Stimulated activated CD8-positive, alpha-beta memory T cell treated with anti-CD3 and anti-CD28 coated beads, Interleukin-7, amount 100 ng/mL, for 4 hours (primary cell): Measurements from ENCODE around the gene TEX19.
"Not testable (repeated sequence)": the region's sequence is repeated elsewhere in the genome, so short reads cannot be mapped to it uniquely, and the experiment has no call there.

Experiments
- DNase-seq, 2 donors: peaks; one replicate each; pipeline ENCODE4 v3.0.0-alpha.2; 2020; ENCODE audit warnings: low read depth in 2 of 2

TEX19 gene

DNA sequence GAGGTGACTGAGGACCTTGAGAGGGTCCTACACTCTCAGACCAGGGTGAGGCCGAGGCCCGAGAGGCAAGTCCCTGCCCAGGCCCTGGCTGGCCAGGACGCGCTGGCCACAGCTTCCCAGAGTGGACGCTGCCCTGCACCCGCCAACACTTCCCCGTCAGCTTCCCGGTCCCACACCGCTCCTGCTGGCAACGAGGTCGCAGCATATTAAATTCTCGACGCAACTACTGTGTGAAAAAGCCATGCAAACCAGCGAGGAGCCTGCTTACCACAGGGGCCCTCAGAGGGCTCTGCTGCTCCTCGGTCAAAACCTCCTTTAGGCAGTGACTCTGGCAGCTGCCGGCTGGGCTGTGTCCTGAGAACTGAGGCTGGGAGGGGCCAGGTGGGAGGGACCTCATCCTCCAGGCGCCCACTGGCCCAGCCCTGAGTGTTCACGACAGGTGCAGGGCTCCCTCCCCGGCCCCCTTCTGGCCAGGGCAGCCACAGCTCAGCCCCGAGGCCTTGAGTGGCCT lies 2.1 kb upstream of the TEX19 start:
- DNase-seq = no peak

DNA sequence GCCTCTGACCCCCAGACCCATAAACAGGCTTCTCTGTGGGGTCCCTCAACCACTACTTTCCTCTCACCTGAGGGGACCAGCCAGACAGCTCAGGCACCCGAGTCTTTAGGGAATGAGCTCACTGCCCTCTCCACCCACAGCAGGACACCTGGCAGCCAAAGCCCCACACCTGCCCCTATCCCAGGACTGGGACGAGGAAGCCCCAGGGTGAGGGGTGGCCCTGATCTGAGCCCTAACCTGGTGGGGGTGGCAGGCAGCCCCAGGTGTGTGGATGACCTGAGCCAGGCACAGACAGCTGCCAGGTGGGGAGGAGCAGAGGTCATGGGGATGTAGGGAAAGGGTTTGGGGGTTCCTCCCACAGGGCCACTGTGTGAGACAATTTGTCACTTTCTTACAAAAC lies 1.7 kb upstream of the TEX19 start:
- no peak for DNase-seq

DNA sequence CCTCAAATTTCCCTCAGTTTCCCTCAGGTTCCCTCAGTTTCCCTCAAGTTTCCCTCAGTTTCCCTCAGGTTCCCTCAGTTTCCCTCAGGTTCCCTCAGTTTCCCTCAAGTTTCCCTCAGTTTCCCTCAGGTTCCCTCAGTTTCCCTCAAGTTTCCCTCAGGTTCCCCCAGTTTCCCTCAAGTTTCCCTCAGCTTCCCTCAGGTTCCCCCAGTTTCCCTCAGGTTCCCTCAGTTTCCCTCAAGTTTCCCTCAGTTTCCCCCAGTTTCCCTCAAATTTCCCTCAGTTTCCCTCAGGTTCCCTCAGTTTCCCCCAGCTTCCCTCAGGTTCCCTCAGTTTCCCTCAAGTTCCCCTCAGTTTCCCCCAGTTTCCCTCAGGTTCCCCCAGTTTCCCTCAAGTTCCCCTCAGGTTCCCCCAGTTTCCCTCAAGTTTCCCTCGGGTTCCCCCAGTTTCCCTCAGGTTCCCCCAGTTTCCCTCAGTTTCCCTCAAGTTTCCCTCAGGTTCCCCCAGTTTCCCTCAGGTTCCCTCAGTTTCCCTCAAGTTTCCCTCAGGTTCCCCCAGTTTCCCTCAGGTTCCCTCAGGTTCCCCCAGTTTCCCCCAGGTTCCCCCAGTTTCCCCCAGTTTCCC lies 516 bp downstream of the TEX19 start:
- DNase-seq = not testable (repeated sequence)

DNA sequence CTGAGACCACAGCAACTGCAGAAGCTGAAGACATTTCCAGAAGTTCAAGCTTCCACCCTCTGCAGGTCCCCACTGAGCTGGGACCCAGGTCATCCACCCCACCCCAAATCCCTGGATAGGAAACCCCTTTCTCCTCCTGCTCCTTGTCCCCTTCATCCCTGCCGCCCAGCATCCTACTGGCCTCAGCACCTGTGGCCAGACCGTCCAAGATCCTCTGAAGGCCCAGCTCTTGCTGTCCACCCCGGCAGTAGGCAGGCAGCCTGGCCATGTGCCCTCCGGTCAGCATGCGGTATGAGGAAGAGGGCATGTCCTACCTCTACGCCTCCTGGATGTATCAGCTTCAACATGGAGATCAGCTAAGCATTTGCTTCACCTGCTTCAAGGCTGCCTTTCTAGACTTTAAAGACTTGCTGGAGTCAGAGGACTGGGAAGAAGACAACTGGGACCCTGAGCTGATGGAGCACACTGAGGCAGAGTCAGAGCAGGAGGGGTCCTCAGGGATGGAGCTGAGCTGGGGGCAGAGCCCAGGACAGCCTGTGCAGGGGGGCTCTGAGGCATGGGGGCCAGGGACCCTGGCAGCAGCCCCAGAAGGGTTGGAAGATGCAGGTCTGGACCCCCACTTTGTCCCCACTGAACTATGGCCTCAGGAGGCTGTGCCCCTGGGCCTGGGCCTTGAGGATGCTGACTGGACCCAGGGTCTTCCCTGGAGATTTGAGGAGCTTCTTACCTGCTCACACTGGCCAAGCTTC lies 3.0 kb downstream of the TEX19 start:
- DNase-seq = no peak

DNA sequence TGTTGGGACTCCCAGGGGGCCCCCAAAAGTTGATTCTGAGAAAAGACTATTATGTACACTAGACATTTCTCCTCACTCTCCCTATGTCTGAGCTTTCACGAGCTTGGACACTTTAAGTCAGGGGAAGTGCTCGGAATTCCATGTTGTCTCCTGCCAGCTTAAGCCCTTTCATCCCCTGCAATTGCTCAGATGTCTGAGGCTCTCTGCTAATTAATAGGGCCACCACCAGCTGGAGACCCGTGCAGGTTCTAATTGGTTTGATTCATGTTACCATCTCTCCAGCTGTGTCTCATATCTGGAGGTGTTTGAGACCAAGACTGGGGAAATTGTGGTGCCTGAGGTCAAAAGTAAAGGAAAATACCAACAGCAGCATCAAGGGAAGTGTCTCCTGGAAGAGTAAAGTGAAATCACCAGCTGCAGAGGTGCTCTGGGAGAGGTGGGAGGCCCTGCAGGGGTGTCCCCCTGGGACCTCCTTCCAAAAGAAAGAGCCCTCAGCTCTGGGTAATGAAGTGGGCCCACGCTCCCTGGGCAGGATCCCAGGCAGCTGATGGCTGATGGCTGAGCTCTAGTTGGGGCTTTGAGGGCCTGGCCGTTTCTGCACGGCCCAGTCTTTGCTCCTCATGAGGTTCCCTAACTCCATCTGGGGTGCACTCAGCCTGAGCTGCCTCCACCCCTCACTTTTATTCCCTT lies 6.7 kb downstream of the TEX19 start:
- DNase-seq = no peak

DNA sequence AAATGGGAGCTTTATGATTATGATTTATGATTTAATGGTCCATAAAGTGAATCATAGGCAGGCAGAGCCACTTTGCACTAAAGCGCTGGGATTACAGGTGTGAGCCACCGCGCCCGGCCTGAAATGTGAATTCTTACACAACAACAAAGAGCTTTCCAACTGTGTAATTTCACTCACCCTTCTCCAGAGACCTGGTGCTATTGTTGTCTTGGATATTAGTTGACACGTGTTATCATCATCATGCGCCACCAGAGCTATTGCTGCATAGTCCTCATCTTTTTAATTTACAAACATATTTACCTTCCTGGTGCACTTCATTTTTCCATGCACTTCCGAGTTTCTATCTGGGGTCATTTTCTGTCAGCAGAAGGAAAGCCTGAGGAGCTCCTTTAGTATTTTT lies 7.7 kb downstream of the TEX19 start:
- no peak for DNase-seq

DNA sequence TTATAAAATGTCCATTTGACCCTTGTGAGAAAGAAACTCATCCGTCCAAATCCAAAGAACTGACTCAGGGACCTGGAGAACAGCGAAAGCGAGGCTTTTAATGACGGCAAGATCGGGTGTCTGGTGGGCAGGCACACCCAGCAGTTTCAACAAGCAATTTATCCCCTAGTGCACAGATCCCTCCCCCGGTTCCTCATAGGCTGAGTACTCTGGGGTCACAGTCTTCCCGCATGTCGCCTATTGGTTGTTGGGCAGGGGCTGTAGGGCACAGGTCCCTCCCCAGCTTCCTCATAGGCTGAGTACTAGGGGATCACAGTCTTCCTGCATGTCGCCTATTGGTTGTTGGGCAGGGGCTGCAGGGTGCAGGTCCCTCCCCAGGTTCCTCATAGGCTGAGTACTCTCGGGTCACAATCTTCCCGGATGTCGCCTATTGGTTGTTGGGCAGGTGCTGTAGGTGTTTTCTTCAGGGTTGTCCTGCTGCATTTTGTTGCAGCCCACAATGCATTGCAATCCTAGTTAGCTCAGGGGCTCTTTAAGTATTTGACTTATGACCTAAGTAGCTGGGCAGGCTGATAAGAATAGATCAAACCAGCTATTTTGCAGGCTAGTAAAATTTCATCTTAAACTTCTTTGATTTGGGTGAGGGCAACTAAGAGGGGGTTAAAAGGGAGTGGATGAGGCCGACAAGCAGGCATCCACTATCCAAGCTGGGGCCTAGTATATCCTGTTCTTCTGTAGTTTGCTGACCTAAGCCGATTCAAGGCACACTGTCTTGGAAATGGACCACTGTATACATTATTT lies 8.9 kb downstream of the TEX19 start:
- no peak for DNase-seq

DNA sequence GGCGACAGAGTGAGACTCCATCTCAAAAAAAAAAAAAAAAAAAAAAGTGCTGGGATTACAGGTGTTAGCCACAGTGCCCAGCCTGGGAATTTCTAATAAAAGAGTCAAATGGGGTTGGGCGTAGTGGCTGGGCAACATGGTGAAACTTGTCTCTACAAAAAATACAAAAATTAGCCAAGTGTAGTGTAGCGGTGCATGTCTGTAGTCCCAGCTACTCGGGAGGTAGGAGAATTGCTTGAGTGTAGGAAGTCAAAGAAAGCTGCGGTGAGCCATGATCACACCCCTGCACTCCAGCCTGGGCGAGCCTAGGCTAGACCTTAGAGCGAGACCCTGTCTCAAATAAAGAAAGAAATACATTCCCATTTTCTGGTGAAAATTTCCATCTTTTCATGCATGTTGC lies 10.2 kb downstream of the TEX19 start:
- DNase-seq = no peak

DNA sequence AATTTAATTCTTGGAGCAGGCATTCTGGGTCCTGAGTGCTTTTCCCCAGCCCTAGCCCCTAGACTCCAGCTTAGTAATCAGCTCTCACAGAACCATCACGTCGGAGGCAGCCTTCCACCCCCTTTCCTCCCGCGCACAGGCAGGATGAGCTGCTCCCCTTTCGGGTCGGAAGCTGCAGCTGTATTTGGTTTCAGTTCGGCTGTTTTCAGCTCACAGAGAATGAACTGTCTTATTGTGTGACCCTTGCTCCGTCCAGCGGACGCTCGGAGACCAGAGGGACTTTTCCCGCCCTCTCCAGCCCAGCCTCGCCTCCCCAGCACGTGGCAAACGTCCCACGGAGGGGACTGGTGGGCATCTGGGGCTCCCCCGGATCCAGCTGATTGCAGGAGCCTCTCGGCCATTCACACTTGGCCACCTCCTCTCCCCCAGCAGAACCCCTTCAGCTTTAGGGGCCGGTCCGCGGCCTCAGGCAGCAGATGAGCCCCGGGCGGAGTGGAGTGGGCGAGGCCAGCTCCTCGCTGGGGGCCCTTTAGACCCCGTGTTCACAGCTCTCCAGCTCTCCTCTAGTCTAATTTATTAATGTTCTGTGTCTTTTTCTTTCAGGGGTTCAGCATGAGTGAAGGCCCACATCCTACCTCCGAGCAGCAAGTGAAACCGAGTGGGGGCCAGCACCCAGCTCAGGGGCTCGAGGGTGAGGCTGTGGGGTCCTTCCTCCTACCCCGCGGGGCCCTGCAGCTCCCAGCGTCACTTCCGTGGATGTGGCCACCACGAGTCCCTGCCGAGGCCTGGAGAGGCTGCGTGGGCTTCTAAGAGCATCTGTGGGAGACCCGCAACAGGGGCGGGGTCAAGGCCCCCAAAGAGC lies 11.7 kb downstream of the TEX19 start:
- peak in 1 of 2 donors; percentile 17 for DNase-seq

DNA sequence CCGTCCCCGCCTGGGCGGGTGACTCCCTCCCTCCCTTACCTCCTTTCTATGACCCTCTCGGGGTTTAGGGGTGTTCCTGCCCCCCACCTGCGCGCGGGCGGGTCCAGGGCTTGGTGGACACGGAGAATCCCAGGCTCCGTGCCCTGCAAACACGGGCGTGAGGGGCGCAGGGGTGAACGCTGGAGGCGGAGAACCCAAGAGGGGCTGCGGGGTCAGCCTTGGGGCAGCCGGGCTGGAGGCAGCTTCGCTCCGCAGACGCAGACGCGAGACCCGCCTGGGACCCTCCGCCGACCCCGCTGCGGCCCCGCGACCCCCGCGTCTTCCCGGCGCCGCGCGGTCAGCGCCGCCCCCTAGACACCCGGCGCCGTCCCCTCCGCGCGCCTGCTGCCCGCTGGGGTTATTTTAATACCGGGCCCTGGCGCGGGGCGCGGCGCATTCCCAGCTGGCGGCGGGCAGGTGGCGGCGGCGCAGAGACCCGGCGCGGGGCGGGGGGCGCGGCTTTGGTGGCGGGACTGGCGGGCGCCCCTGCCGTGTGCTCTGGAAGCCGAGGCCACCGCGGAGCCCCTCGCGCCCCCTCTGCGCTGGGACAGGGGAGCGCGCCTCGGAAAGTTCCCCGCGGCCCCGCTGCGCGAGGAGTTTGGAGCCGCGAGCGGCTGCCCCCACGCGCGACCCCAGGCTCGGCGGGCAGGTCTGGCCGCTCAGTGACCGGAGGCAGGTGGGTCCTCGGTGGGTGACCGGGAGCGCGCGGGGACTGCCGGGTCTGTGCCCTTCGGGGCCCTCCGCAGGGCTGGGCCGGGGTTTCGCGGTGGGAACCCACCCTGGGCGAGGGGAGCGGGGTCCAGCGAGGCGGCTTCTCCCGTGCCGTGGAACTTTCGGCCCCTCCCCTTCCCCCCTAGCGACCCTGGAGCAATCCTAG lies 12.5 kb downstream of the TEX19 start, which contains the start of gene UTS2R:
Gene UTS2R, plus strand, starts transcription at position 433 of the 916 bp plus-strand sequence. CDS start 2,560 bp downstream, outside the sequence.
- DNase-seq = no peak

DNA sequence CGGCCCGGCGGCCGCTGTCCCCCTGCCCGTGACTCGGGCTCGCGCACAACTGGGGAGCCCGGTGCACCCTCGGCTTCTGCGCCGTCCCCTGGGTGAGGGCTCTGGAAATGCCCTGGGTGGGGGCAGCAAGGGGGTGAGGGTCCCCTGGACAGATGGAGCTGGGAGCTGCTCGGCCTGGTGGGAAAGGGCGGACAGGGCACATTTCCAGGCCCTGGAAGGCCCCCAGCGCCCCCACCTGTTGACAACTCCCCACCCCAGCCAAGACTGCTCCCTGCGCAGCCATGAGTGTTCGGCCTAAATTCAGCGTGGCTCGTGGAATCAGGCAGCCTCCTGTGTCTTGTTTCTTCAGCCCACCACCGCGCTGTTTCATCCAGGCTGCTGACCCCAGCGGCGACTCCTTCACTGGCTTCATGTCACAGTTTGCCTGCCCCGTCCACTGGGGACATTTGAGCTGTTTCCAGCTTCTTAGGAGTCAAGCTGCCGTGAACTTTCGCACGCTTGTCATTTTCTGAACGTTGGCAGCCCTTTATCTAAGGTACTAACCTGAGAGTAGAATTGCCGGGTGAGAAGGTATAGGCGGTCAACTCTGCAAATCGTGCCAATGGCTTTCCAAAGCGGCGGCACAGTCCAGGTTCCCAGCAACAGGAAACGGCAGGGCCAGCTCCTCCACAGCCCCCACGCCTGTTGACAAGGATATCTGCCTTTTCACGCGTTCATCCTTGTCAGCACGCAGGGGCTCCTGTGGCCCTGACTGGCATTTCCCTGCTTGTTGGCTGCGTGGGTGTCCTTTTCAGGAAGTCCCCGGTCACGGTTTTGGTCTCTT lies 13.4 kb downstream of the TEX19 start:
- no peak for DNase-seq

DNA sequence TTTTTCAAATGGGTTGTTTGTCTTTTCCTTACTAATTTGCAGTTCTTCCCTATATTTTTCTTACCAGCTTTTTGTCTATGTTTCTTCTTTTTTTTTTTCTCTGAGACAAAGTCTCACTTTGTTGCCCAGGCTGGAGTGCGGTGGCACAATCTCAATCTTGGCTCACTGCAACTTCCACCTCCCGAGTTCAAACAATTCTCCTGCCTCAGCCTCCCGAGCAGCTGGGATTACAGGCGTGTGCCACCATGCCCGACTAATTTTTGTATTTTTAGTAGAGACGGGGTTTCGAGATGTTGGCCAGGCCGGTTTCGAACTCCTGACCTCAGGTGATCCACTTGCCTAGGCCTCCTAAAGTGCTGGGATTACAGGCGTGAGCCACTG lies 14.0 kb downstream of the TEX19 start:
- DNase-seq = not testable (repeated sequence)

DNA sequence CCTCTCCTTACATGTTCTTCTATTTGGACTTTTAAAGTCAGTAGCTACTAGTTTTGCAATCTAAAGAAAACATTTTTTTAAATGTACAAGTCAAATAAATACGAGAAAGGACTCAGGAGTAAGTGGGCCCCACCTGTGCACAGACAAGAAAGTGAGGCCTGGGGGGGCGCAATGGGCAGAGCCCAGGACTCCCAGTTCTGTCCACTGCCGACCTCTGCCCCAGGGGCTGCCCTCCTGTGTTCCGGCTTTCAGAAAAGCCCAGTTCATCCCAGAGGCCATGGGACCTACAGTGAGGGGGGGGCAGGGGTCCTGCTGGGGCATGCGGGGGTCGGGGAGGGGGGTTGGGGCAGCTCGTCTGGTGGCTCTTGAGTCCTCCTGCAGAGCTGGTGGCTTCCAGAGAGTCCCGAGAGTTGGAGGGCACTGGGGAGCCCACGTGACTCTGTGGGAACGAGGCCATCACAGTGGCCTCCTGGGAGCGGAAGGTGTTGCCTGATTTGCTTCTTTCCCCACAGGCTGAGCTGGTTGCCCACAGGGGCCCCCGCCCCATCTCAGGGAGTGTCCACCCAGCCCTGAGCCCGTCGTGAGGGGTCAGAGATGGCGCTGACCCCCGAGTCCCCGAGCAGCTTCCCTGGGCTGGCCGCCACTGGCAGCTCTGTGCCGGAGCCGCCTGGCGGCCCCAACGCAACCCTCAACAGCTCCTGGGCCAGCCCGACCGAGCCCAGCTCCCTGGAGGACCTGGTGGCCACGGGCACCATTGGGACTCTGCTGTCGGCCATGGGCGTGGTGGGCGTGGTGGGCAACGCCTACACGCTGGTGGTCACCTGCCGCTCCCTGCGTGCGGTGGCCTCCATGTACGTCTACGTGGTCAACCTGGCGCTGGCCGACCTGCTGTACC lies 14.9 kb downstream of the TEX19 start:
- DNase-seq = no peak

DNA sequence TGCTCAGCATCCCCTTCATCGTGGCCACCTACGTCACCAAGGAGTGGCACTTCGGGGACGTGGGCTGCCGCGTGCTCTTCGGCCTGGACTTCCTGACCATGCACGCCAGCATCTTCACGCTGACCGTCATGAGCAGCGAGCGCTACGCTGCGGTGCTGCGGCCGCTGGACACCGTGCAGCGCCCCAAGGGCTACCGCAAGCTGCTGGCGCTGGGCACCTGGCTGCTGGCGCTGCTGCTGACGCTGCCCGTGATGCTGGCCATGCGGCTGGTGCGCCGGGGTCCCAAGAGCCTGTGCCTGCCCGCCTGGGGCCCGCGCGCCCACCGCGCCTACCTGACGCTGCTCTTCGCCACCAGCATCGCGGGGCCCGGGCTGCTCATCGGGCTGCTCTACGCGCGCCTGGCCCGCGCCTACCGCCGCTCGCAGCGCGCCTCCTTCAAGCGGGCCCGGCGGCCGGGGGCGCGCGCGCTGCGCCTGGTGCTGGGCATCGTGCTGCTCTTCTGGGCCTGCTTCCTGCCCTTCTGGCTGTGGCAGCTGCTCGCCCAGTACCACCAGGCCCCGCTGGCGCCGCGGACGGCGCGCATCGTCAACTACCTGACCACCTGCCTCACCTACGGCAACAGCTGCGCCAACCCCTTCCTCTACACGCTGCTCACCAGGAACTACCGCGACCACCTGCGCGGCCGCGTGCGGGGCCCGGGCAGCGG lies 15.7 kb downstream of the TEX19 start:
- no peak for DNase-seq

DNA sequence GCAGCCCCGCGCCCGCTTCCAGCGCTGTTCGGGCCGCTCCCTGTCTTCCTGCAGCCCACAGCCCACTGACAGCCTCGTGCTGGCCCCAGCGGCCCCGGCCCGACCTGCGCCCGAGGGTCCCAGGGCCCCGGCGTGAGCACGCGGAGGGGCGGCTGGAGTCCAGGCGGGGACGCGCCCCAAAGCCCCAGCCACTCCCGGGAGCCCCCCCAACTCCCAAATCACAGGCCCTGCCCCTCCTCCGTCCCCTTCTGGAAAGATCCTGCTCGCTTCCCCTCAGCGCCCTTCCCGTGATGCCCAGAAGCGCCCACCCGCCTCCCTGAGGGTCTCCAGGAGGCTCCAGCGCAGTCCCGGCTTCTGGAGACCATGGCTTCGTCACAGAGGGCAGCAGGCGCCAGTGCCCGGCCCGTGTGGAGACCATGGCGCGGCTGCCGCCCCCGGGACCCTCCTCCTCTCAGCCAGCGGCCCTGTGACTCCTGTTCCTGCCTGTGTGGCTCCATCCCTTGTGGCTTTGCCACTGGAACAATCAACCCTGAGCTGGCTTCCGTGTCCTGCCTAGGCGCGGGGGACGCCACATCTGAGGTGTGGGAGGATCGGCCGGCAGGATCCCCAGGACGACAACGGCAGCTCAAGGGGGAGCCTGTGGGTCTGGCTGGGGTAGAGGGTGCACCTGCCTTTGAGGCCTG lies 16.5 kb downstream of the TEX19 start:
- no peak for DNase-seq

DNA sequence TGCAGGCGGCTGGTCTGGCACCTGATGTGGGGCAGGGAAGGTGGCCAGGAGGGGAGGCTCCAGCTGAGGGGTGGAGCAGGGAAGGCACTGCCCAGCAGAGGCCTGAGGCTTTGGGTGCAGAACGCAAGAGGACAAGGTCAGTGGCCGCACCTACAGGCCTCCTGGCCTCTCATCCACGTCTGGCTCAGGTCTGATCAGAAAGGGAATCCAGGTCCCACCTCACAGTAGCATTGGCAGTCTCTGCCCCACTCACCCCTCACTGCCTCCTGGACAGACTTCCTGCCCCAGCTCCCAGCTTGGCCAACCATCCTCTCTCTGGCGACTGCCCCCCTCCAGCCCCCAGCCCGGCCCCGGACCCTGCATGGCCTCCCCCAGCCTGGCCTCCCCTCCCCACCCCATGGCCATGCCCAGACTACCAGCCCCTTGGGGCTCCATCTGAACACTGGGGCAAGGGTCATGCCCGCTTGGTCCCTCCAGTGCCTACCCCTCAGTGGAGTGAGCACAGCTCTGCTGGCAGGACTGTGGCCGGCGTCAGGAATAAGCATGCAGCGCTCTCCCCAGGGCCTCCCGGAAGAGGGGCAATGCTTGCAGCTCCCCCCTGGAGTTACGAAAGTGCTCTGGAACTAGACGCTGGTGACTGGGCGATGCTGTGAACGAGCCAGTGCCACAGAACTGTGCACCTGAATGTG lies 17.1 kb downstream of the TEX19 start:
- DNase-seq = no peak
